Measurements from ENCODE around the gene SIMC1.
"Not testable (repeated sequence)": the region's sequence is repeated elsewhere in the genome, so short reads cannot be mapped to it uniquely, and the experiment has no call there.

DNA sequence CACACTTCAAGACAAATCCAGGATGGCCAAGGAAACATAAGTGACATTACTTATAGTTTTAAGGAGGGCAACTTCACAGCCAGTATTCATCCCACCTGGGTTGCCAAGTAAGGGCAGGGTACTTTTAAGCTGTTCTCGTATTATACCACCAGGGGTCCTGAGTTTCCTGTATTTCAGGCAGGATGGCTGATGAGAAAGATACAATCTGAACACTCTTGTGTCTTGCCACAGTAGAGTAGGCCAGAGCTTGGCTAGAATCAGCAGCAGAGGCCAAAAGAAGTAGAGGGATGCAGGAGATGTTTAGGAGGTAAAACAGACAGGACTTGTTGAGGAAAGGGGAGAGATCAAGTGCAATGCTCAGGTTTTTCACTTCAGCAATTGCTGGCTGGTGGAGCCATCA is 3.1 kb upstream of the SIMC1 start:
- TF ChIP-seq, protein P1, sequence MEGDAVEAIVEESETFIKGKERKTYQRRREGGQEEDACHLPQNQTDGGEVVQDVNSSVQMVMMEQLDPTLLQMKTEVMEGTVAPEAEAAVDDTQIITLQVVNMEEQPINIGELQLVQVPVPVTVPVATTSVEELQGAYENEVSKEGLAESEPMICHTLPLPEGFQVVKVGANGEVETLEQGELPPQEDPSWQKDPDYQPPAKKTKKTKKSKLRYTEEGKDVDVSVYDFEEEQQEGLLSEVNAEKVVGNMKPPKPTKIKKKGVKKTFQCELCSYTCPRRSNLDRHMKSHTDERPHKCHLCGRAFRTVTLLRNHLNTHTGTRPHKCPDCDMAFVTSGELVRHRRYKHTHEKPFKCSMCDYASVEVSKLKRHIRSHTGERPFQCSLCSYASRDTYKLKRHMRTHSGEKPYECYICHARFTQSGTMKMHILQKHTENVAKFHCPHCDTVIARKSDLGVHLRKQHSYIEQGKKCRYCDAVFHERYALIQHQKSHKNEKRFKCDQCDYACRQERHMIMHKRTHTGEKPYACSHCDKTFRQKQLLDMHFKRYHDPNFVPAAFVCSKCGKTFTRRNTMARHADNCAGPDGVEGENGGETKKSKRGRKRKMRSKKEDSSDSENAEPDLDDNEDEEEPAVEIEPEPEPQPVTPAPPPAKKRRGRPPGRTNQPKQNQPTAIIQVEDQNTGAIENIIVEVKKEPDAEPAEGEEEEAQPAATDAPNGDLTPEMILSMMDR (IDR thresholded peaks at IDR 0.05), result peak; percentile 63
- TF ChIP-seq, protein P2, sequence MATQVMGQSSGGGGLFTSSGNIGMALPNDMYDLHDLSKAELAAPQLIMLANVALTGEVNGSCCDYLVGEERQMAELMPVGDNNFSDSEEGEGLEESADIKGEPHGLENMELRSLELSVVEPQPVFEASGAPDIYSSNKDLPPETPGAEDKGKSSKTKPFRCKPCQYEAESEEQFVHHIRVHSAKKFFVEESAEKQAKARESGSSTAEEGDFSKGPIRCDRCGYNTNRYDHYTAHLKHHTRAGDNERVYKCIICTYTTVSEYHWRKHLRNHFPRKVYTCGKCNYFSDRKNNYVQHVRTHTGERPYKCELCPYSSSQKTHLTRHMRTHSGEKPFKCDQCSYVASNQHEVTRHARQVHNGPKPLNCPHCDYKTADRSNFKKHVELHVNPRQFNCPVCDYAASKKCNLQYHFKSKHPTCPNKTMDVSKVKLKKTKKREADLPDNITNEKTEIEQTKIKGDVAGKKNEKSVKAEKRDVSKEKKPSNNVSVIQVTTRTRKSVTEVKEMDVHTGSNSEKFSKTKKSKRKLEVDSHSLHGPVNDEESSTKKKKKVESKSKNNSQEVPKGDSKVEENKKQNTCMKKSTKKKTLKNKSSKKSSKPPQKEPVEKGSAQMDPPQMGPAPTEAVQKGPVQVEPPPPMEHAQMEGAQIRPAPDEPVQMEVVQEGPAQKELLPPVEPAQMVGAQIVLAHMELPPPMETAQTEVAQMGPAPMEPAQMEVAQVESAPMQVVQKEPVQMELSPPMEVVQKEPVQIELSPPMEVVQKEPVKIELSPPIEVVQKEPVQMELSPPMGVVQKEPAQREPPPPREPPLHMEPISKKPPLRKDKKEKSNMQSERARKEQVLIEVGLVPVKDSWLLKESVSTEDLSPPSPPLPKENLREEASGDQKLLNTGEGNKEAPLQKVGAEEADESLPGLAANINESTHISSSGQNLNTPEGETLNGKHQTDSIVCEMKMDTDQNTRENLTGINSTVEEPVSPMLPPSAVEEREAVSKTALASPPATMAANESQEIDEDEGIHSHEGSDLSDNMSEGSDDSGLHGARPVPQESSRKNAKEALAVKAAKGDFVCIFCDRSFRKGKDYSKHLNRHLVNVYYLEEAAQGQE (IDR thresholded peaks at IDR 0.05; ENCODE audit: insufficient read depth in 1 of 2, low read depth in 2 of 2, low read length in 1 of 2), result not testable (repeated sequence)
- not testable (repeated sequence) for TF ChIP-seq POLR2AphosphoS5 (IDR thresholded peaks at IDR 0.05; ENCODE audit: low read depth, low read length)

Data from Panc1 (cell line).